MG63 (cell line): ENCODE data around the gene HGD. TPM values are rescaled to one million over a fixed set of nuclear protein-coding genes. Genes with fewer than 3 reads are reported as not detected.
"Not testable (repeated sequence)": the region's sequence is repeated elsewhere in the genome, so short reads cannot be mapped to it uniquely, and the experiment has no call there.

Experiments
- DNase-seq: peaks from one replicate; pipeline ENCODE4 v3.0.0-alpha.2; 2020
- H3K27me3 ChIP-seq: fragments of 250-450 bp; sonication (Bioruptor Pico); 2 replicates; pipeline ENCODE4 v1.5.1; 2020; ENCODE audit warnings: mild to moderate bottlenecking, moderate library complexity
- H3K36me3 ChIP-seq: fragments of 250-450 bp; sonication (Bioruptor Pico); 2 replicates; pipeline ENCODE4 v1.5.1; 2020; ENCODE audit warnings: mild to moderate bottlenecking, moderate library complexity
- H3K4me3 ChIP-seq: fragments of 250-450 bp; sonication (Bioruptor Pico); 2 replicates; pipeline ENCODE4 v1.5.1; 2020; ENCODE audit warnings: mild to moderate bottlenecking, moderate library complexity
- H3K9me3 ChIP-seq: fragments of 250-450 bp; sonication (Bioruptor Pico); 2 replicates; pipeline ENCODE4 v1.5.1; 2020; ENCODE audit warnings: mild to moderate bottlenecking, moderate library complexity
- total RNA-seq: library from RNA; depleted of rRNA; stranded (reverse); fragments of >200 nt; shearing (Covaris generic); gene quantifications from 2 replicates; pipeline ENCODE4 v1.2.3, GENCODE V29; 2014; ENCODE audit warnings: low replicate concordance

Gene HGD
- total RNA-seq, 1 experiment from 2014 or later, result not detected

GRCh38 chr3:120622457-120622856, 59.6 kb downstream of the HGD start:
- Histone ChIP-seq H3K4me3 (no peak overlapping the region), H3K9me3 (peaks cover 3% of the 10 kb centered on the region), H3K36me3 (no peaks in the 10 kb centered on the region), H3K27me3 (no peaks in the 10 kb centered on the region)
- no peak for DNase-seq

- not testable (repeated sequence) for H3K36me3 ChIP-seq, DNase-seq
Measured at GRCh38 chr3:120616745-120617144, 65.3 kb downstream of the HGD start.

GRCh38 chr3:120615847-120616609, 66.0 kb downstream of the HGD start:
- no peaks in the 10 kb centered on the region for H3K27me3 ChIP-seq
- H3K9me3 ChIP-seq, result peaks cover 2% of the 10 kb centered on the region; the same call in 1 of the 2 replicates
- H3K4me3 ChIP-seq, result no peak overlapping the region
- peak; percentile 86 for DNase-seq
- H3K36me3 ChIP-seq, result no peaks in the 10 kb centered on the region

More at GRCh38 chr3:120616745-120617144, 65.3 kb downstream of the HGD start:
- H3K4me3 ChIP-seq, H3K9me3 ChIP-seq, H3K27me3 ChIP-seq: not testable (repeated sequence)

GRCh38 chr3:120614765-120615164, 67.3 kb downstream of the HGD start:
- peaks cover 2% of the 10 kb centered on the region; the same call in 1 of the 2 replicates for H3K9me3 ChIP-seq
- no peak for DNase-seq
- no peaks in the 10 kb centered on the region for H3K36me3 ChIP-seq
- H3K27me3 ChIP-seq, result no peaks in the 10 kb centered on the region
- H3K4me3 ChIP-seq, result no peak overlapping the region

GRCh38 chr3:120608506-120608905, 73.5 kb downstream of the HGD start:
- peaks cover 2% of the 10 kb centered on the region; the same call in 1 of the 2 replicates for H3K9me3 ChIP-seq
- peak; percentile 20 for DNase-seq
- no peaks in the 10 kb centered on the region for H3K27me3 ChIP-seq
- no peaks in the 10 kb centered on the region for H3K36me3 ChIP-seq
- no peak overlapping the region for H3K4me3 ChIP-seq

GRCh38 chr3:120604784-120605183, 77.3 kb downstream of the HGD start:
- Histone ChIP-seq H3K9me3 (no peaks in the 10 kb centered on the region), H3K27me3 (no peaks in the 10 kb centered on the region), H3K36me3 (peaks cover 29% of the 10 kb centered on the region), H3K4me3 (no peak overlapping the region)
- no peak for DNase-seq

GRCh38 chr3:120604382-120604781, 77.7 kb downstream of the HGD start:
- H3K9me3 ChIP-seq, result no peaks in the 10 kb centered on the region
- no peak overlapping the region for H3K4me3 ChIP-seq
- no peaks in the 10 kb centered on the region for H3K27me3 ChIP-seq
- no peak for DNase-seq
- H3K36me3 ChIP-seq, result peaks cover 33% of the 10 kb centered on the region

- Histone ChIP-seq H3K4me3 (no peak overlapping the region), H3K27me3 (no peaks in the 10 kb centered on the region), H3K36me3 (peaks cover 50% of the 10 kb centered on the region), H3K9me3 (no peaks in the 10 kb centered on the region)
- no peak for DNase-seq
Measured at GRCh38 chr3:120602682-120603081, 79.4 kb downstream of the HGD start.

- no peaks in the 10 kb centered on the region for H3K27me3 ChIP-seq
- H3K9me3 ChIP-seq, result no peaks in the 10 kb centered on the region
- DNase-seq, result no peak
- H3K36me3 ChIP-seq, result peaks cover 57% of the 10 kb centered on the region
- no peak overlapping the region for H3K4me3 ChIP-seq
Measured at GRCh38 chr3:120601554-120601953, 80.5 kb downstream of the HGD start.

GRCh38 chr3:120599211-120599610, 82.8 kb downstream of the HGD start:
- Histone ChIP-seq H3K27me3 (no peaks in the 10 kb centered on the region), H3K4me3 (no peak overlapping the region), H3K9me3 (no peaks in the 10 kb centered on the region), H3K36me3 (peaks cover 57% of the 10 kb centered on the region)
- no peak for DNase-seq

GRCh38 chr3:120597445-120598049, 84.5 kb downstream of the HGD start:
- peak overlapping the region; percentile 78 for H3K4me3 ChIP-seq
- H3K36me3 ChIP-seq, result peaks cover 56% of the 10 kb centered on the region
- H3K27me3 ChIP-seq, result no peaks in the 10 kb centered on the region
- no peak for DNase-seq
- H3K9me3 ChIP-seq, result no peaks in the 10 kb centered on the region

GRCh38 chr3:120596853-120597223, 85.2 kb downstream of the HGD start:
- H3K27me3 ChIP-seq, result no peaks in the 10 kb centered on the region
- H3K4me3 ChIP-seq, result peak overlapping the region; percentile 78
- H3K36me3 ChIP-seq, result peaks cover 48% of the 10 kb centered on the region
- DNase-seq, result no peak
- H3K9me3 ChIP-seq, result no peaks in the 10 kb centered on the region

- Histone ChIP-seq H3K27me3 (no peaks in the 10 kb centered on the region), H3K4me3 (peak within 1 kb of the TSS; percentile 78), H3K36me3 (peaks cover 43% of the 10 kb centered on the region), H3K9me3 (no peaks in the 10 kb centered on the region)
- peak; percentile 98 for DNase-seq
Measured at GRCh38 chr3:120596116-120596852, 85.8 kb downstream of the HGD start, which contains the start of gene NDUFB4. NDUFB4 (plus strand) TSS chr3:120596336; CDS start chr3:120596360, 24 bp downstream.

- Histone ChIP-seq H3K27me3 (no peaks in the 10 kb centered on the region; the same call in 1 of the 2 replicates), H3K9me3 (no peaks in the 10 kb centered on the region), H3K4me3 (peak overlapping the region; percentile 78), H3K36me3 (peaks cover 38% of the 10 kb centered on the region)
- DNase-seq, result no peak
Measured at GRCh38 chr3:120595788-120596115, 86.3 kb downstream of the HGD start.

GRCh38 chr3:120587332-120587975, 94.6 kb downstream of the HGD start:
- DNase-seq, result no peak
- Histone ChIP-seq H3K4me3 (no peak overlapping the region), H3K36me3 (no peaks in the 10 kb centered on the region), H3K9me3 (no peaks in the 10 kb centered on the region), H3K27me3 (peaks cover 3% of the 10 kb centered on the region)
